Caco-2 (cell line): Measurements from ENCODE around the gene OR4D11. TPM values are rescaled to one million over a fixed set of nuclear protein-coding genes. Genes with fewer than 3 reads are reported as not detected.

Experiments used
- BruUV-seq: library from RNA; stranded (reverse); fragments of 400-500 nt; replicated peaks from 2 replicates; lab custom pipeline; 2021; lab: Mats Ljungman, UMichigan
- CTCF ChIA-PET: fragments of 300-600 bp; sonication (Branson Sonifier 250); formaldehyde crosslinking; loops from one replicate; lab custom pipeline; 2022; ENCODE audit warnings: antibody characterized with exemption; lab: Charles Lee
- POLR2A ChIA-PET: fragments of 300-600 bp; sonication (Branson Sonifier 250); formaldehyde crosslinking; loops from one replicate; lab custom pipeline; 2022; ENCODE audit warnings: antibody characterized with exemption; lab: Charles Lee
- DNase-seq, 2 experiments: peaks; one replicate each; pipeline versions ENCODE4 v3.0.0 to v3.0.0-alpha.2; 2020 to 2022
- H3K27me3 ChIP-seq: replicated peaks from 2 replicates; pipeline ENCODE4 v1.6.0; 2011; ENCODE audit warnings: low read length; ENCODE audit not compliant: control insufficient read depth, insufficient read depth
- H3K36me3 ChIP-seq: 2 replicates; pipeline ENCODE4 v1.5.1; 2011; ENCODE audit warnings: low read length; ENCODE audit not compliant: control insufficient read depth, insufficient read depth
- H3K4me1 ChIP-seq: fragments of 250-450 bp; sonication (Bioruptor Pico); 2 replicates; pipeline ENCODE4 v1.5.1; 2020; ENCODE audit warnings: mild to moderate bottlenecking
- H3K4me3 ChIP-seq: 2 replicates; pipeline ENCODE4 v1.5.1; 2011; ENCODE audit warnings: low read depth, mild to moderate bottlenecking, control low read depth, low read length
- H3K9me3 ChIP-seq: fragments of 250-450 bp; sonication (Bioruptor Pico); 2 replicates; pipeline ENCODE4 v1.5.1; 2020; ENCODE audit warnings: mild to moderate bottlenecking, moderate library complexity
- H3K27ac Mint-ChIP-seq: one replicate; pipeline ENCODE4 v1.8.0; 2022; ENCODE audit warnings: mixed read lengths; ENCODE audit not compliant: unreplicated experiment
- H3K27me3 Mint-ChIP-seq: one replicate; pipeline ENCODE4 v1.8.0; 2022; ENCODE audit warnings: mixed read lengths; ENCODE audit not compliant: insufficient read depth, unreplicated experiment
- H3K36me3 Mint-ChIP-seq: one replicate; pipeline ENCODE4 v1.8.0; 2022; ENCODE audit warnings: mild to moderate bottlenecking, mixed read lengths; ENCODE audit not compliant: insufficient read depth, unreplicated experiment
- H3K4me1 Mint-ChIP-seq: one replicate; pipeline ENCODE4 v1.8.0; 2022; ENCODE audit warnings: low read depth, mixed read lengths; ENCODE audit not compliant: unreplicated experiment
- H3K4me3 Mint-ChIP-seq: one replicate; pipeline ENCODE4 v1.8.0; 2022; ENCODE audit warnings: mild to moderate bottlenecking, moderate library complexity, mixed read lengths; ENCODE audit not compliant: unreplicated experiment
- H3K9me3 Mint-ChIP-seq: one replicate; pipeline ENCODE4 v1.8.0; 2022; ENCODE audit warnings: mixed read lengths; ENCODE audit not compliant: unreplicated experiment
- CTCF ChIP-seq, 2 experiments: fragments of 200-600 bp in 1 of 2; IDR thresholded peaks; 1 replicate in 1 of 2; 2 replicates in 1 of 2; pipeline versions ENCODE4 v1.5.1 to v1.8.0; 2011 to 2022; ENCODE audit warnings: antibody characterized with exemption in 1 of 2, control low read depth in 1 of 2, inconsistent platforms in 1 of 2, low read depth in 1 of 2, low read length in 1 of 2, mild to moderate bottlenecking in 1 of 2, moderate library complexity in 1 of 2; ENCODE audit not compliant: insufficient read depth in 1 of 2, severe bottlenecking in 1 of 2, unreplicated experiment in 1 of 2
- intact Hi-C: fragments of 100-400 bp; cut with micrococcal nuclease; formaldehyde crosslinking; loops from one replicate; pipeline ENCODE4 v1.10.0; 2022; ENCODE audit not compliant: unreplicated experiment
- total RNA-seq: library from RNA; stranded (reverse); gene quantifications from 2 replicates; pipeline ENCODE4 v1.2.3, GENCODE V29; 2022

OR4D11 gene
- total RNA-seq, 1 experiment from 2014 or later = not detected

GRCh38 chr11:59463190-59463641 lies 40.2 kb upstream of the OR4D11 start:
- H3K27ac Mint-ChIP-seq = no peak overlapping the region
- Histone ChIP-seq H3K27me3 (no peaks in the 10 kb centered on the region), H3K4me3 (no peak overlapping the region), H3K36me3 (no peaks in the 10 kb centered on the region), H3K4me1 (no peaks in the 10 kb centered on the region), H3K9me3 (peaks cover 5% of the 10 kb centered on the region)
- BruUV-seq = no TSS peak
- no peak overlapping the region for H3K4me3 Mint-ChIP-seq
- no peaks in the 10 kb centered on the region for H3K36me3 Mint-ChIP-seq
- TF ChIP-seq CTCF (IDR thresholded peaks at IDR 0.05; ENCODE audit: insufficient read depth in 1 of 2, low read depth in 1 of 2, low read length in 1 of 2, severe bottlenecking in 1 of 2, unreplicated experiment in 1 of 2) = no peak
- no peak for DNase-seq
- CTCF ChIA-PET = no interaction called here
- H3K27me3 Mint-ChIP-seq = peaks cover 9% of the 10 kb centered on the region
- POLR2A ChIA-PET = no interaction called here
- no peaks in the 10 kb centered on the region for H3K9me3 Mint-ChIP-seq
- H3K4me1 Mint-ChIP-seq = no peaks in the 10 kb centered on the region
- intact Hi-C loops = no loop called here

GRCh38 chr11:59473015-59473414 lies 30.4 kb upstream of the OR4D11 start, which contains the start of gene OR4D10:
Gene OR4D10, plus strand, starts transcription at chr11:59473315. Its CDS starts 4,115 bp downstream, at chr11:59477430.
- H3K36me3 ChIP-seq = no peaks in the 10 kb centered on the region
- POLR2A ChIA-PET = no interaction called here
- intact Hi-C loops = no loop called here
- no peak within 1 kb of the TSS for H3K27ac Mint-ChIP-seq
- H3K4me1 ChIP-seq = no peaks in the 10 kb centered on the region
- CTCF ChIA-PET = no interaction called here
- no peaks in the 10 kb centered on the region for H3K9me3 ChIP-seq
- no peak for TF ChIP-seq CTCF (IDR thresholded peaks at IDR 0.05; ENCODE audit: insufficient read depth in 1 of 2, low read depth in 1 of 2, low read length in 1 of 2, severe bottlenecking in 1 of 2, unreplicated experiment in 1 of 2)
- H3K27me3 Mint-ChIP-seq = peaks cover 24% of the 10 kb centered on the region
- no peak within 1 kb of the TSS for H3K4me3 Mint-ChIP-seq
- no peaks in the 10 kb centered on the region for H3K9me3 Mint-ChIP-seq
- BruUV-seq = no TSS peak
- H3K4me3 ChIP-seq = no peak within 1 kb of the TSS
- no peak for DNase-seq
- H3K27me3 ChIP-seq = no peaks in the 10 kb centered on the region
- H3K4me1 Mint-ChIP-seq = no peaks in the 10 kb centered on the region
- H3K36me3 Mint-ChIP-seq = no peaks in the 10 kb centered on the region

- Mint-ChIP-seq H3K4me1 (no peaks in the 10 kb centered on the region), H3K27me3 (peaks cover 29% of the 10 kb centered on the region), H3K9me3 (no peaks in the 10 kb centered on the region), H3K4me3 (no peak overlapping the region), H3K27ac (no peak overlapping the region), H3K36me3 (no peaks in the 10 kb centered on the region)
- Histone ChIP-seq H3K27me3 (no peaks in the 10 kb centered on the region), H3K4me1 (no peaks in the 10 kb centered on the region), H3K4me3 (no peak overlapping the region), H3K9me3 (no peaks in the 10 kb centered on the region), H3K36me3 (no peaks in the 10 kb centered on the region)
- intact Hi-C loops = no loop called here
- ChIA-PET POLR2A (no interaction called here), CTCF (no interaction called here)
- DNase-seq = no peak
- TF ChIP-seq CTCF (IDR thresholded peaks at IDR 0.05; ENCODE audit: insufficient read depth in 1 of 2, low read depth in 1 of 2, low read length in 1 of 2, severe bottlenecking in 1 of 2, unreplicated experiment in 1 of 2) = no peak
- BruUV-seq = no TSS peak
Observed at GRCh38 chr11:59475176-59475575, 28.2 kb upstream of the OR4D11 start.
